Activated CD8-positive, alpha-beta memory T cell treated with anti-CD3 and anti-CD28 coated beads, Interleukin-2, amount 50 U/mL, for 4 hours (primary cell): Measurements from ENCODE around the gene TADA3.

Experiments used
- DNase-seq: peaks from one replicate; pipeline ENCODE4 v3.0.0-alpha.2; 2020

Gene TADA3

DNA sequence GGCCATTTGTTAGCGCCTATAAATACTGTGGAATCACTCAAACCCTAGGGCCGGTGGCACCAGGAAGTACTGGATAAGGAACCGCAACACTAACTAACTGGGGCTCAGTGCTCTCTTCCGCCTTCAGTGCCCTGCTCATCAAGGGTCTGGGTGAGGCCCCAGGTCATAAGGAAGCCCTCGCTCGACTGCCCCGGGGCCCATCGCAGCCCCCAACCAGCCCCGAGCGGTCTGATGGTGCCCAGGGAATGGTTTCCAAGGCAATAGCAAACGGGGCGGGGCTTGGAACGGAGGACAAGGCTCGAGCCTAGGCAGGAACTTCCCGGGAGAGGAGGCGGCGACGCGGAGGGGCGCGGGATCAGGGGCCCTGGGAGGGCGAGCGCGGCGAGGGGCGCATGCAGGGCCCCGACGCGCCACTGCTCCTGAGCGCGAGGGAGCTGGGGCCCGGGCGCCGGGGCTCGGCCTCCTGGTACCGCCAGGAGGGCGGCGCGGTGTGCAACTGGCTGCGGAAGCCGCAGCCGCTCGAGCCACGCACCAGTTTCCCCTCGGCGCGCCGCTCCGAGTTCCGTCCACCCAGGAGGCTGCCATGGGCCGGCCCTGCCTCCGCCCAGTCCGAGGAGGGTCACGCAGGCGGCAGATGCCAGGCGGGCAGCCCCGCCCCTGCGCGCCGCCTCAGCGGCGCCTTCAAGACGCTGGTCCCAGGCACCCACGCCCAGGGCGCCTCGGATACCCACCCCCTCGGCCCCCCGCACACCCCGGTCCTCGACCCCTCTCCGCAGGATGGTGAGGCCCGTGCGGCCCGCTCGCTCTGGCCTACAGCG lies 17.6 kb upstream of the TADA3 start, which contains the start of gene TTLL3:
TSS of gene TTLL3 (plus strand) at position 648 of the 818 bp plus-strand sequence. CDS start 400 bp downstream, outside the sequence.
- peak; percentile 40 for DNase-seq

DNA sequence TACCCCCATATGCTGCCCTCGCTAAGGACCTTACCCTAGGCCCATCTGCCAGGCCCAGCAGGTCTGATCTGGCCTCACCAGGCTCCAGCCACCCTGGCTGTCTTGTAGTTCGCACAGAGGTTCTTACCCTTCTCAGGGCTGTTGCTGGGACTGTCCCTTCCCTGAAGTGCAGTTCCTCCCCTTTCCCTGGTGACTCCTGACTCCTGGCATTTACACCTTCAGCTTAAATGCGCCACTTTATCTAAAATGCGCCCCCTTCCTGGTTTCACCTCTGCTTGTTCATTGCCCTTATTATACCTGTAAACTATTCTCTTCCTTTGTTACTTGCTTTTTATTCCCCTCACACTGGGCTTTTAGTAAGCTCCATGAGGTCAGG lies 17.0 kb upstream of the TADA3 start:
- DNase-seq: no peak

DNA sequence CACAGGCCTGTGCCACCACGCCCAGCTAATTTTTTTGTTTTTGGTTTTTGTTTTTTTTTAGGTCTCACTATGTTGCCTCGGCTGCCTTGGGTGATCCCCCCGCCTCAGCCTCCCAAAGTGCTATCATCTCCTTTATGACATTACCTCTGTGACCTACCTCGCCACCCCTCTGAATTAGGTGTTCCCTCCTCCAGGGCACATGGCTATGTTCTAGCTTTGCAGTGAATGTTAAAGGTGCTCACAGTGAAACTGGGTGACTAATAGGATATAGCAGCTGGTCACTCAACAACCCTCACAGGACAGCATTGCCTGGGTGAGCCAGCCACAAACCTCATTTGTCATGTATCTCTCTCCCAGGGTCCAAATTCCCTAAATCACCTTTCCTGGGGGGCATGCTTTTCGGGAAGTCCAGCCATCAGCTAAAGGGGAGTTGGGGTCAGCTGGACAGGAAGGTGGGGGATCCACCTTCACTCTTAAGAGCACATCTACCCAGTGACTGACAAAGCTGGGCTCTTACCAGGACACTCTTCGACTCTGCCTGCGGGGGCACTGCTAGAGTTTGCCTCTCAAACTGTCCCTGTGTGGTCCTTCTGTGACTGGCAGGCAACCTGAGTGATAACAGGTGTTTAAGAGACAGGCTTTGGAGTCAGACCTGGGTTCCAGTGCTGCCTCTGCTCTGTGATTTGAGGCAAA lies 16.2 kb upstream of the TADA3 start:
- peak; percentile 45 for DNase-seq

DNA sequence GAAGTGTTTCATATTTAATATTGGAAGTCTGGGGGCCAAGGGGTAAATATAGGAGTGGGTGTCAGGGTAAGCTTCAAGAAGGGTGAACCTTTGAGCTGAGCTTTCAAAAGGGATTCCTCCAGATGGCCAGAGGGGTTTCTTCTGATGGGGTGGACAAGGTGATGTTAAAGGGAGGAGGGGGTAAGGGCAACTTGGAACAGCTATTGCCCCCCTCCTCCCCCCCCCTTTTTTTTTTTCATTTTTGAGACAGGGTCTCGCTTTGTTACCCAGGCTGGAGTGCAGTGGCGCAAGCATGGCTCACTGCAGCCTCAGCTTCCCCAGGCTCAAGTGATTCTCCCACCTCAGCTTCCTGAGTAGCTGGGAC lies 15.7 kb upstream of the TADA3 start:
- DNase-seq: no peak

DNA sequence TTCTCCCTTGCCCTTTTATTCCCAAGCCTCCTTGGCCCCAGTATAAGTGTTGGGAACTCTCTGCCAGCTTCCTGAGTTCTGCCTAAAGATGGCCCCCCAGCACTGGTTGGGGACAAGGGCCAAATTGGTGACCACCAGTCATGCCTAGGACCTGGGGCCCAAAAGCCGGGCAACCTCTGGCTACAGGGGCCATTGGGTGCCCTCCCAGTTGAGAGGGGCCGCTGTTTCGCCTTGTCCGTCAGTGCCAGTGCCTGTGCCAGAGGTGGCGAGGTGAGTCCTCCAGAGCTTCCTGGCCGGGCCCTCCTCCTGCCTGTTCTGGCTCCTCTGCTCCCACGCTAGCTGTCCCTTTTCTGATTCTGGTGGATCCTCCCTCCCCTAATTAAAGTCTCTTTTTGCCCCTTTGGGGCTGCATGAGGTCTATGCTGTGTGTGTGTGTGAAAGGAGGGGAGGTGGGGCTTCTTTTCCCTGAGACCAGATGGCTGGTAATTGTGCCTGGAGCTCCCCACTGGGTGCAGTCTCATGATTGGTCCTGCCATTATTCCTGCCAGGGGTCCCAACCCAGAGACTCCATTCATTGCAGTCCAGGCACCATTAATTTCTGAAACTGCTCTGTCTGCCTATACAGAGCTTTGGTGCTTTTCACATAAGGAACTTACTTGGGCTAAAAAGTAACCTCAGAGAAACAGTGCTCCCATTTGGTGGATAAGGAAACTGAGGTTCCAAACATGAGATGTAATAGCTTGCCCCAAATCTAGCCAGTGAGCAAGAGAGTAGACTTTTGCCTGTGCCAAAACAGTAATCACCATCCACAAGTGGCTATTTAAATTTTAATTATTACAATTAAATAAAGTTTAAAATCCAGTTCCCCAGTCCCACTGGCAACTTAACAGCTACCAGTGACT lies 14.7 kb upstream of the TADA3 start:
- DNase-seq: no peak

DNA sequence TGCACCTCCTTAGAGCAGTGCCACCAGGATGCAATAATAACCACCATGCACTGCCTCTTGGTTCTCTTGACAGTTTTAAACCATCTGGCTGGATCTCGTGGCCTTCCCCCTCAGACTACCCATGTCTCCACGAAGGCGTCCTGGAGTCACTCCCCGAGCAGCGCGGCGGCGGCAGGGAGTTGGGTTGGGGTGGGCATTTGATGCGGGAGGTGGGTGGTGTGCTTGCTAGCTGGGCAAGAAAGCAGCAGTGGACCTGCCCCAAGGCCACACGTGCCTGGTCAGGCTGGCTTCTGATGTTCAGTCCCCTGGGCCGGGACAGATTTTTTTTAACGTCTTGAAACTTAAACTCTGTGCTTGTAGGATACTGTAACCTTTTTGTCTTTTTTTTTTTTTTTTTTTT lies 13.9 kb upstream of the TADA3 start:
- DNase-seq: no peak

DNA sequence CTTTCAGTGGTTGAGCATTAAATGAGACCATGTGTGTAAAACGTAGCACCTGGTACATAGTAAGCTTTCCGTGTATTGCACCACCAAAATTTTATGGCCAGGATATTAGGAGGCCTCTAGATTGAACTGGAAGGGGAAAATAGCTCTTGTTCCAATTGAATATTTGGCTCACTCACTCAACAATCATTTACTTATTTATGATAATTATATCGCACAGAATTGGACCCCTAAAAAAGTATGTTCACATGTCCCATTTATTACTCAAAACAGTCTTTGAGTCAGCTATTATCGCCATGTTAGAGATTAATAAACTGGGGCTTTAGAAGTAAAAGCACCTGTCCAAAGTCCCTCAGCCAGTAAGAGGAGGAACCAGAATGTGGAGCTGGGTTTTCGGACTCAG lies 12.7 kb upstream of the TADA3 start:
- DNase-seq: no peak

DNA sequence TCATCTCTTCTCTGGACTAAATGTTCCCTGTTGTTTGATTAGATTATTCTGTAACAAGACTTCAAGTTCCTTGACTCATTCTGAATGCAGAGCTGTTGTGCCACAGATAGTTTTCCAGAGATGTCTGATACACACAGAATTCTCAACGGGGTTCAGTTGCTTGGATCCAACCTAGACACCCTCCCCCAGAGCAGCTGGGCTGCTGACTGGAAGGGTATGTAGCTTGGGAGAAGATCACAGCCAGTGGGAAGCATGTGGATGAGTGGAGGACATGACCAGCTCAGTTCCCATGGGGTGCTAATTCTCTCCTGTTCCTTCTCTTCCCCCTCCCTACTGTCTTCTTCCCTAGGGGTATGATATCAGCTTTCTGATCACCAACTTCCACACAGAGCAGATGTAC lies 11.2 kb upstream of the TADA3 start:
- no peak for DNase-seq

DNA sequence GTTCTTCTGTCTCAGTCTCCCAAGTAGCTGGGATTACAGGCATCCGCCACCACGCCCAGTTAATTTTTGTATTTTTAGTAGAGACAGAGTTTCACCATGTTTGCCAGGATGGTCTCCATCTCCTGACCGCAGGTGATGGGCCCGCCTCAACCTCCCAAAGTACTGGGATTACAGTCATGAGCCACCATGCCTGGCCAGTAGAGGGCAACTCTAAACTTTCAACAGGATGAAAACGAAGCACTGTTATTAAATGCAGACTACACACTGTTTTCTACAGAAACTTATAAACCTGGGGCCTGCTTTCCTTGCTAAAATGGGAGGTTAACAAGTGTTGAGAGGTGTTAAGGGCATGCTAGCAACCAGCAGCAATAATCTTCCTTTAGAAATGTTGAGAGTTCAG lies 8.3 kb upstream of the TADA3 start:
- DNase-seq: no peak

DNA sequence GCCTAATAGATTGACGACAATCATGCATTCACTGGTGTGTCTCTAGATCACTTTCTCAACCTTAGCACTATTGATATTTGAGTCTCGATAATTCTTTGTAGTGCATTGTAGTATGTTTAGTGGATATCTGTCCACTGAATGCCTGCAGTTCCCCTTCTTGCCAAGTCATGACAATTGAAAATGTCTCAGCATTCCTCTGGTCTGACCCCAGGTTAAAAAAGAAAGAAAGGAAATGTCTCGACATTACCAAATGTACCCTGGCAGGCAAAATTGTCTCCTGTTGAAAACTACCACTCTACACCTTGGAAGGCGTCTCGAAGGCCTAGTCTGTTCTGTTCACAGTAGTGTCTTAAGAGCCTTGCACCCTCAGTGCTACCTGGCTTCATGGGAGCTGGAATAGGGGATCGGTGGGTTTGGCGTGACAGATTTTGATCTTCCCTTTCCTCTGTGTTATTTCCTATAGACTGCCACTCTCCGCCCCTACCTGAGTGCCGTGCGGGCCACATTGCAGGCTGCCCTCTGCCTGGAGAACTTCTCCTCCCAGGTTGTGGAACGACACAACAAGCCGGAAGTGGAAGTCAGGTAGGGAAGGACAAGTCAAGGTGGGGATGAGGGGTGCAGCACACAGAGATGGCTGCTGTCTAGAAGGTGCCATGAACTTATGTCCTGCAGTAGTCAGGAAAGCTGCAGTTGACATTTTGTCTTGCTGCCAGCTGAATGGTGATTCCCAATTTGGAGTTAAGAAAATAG lies 5.1 kb upstream of the TADA3 start:
- no peak for DNase-seq

DNA sequence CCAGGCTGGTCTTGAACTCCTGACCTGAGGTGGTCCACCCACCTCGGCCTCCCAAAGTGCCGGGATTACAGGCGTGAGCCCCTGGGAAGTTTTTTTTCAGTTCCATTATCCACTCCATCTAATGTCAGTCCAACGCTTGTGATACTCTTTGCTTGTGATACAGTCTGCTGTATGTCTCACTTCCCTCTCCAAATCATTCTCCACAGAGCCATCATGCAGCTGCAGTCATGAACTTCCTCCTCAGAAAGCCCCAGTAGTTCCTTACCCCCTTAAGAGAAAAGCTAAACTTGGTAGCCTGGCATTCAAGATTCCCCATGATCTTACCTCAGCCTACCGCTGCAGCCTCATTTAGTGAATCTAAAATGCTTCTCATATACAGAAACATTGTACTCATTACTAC lies 2.9 kb upstream of the TADA3 start:
- DNase-seq: no peak

DNA sequence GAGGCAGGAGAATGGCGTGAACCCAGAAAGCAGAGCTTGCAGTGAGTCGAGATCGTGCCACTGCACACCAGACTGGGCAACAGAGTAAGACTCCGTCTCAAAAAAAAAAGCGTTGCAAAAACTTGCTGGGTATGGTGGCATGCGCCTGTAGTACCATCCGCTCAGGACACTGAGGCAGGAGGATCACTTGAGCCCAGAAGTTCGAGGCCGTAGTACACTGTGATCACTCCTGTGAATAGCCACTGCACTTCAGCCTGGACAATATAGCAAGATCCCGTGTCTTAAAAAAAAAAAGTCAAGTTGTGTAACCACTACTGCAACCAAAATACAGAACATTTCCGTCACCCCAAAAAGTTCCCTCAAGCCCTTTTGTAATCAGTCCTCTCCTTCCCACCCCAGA lies 2.1 kb upstream of the TADA3 start:
- DNase-seq: no peak

DNA sequence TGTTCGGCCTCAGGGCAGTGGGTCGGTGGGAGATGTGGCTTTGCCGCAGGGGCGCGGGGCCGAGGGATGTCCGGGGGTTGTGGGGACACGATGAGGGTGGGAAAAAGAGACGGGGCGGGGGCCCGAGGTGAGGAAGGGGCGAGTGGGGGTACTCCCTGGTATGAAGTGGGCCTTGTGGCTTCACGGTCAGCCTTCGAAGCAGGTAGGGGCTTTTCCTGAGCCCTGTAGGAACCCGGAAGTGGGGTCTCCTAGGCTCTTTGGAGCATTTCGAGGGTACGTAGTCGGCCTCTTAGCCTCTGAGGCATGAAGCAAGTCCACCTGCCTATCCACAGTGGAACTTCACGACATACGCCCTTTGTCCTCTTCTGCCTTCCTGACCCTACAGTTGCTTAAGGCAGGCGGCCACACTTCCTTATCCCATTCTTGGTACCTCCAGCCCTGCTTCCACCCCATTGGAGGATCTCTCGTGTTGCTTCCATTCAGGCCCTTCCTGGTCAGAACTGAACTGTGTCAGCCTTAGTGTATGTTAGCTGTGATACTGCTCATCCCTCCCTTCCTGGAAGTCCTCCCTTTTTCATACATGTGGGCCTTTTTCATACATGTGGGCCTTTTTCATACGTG lies 998 bp upstream of the TADA3 start:
- no peak for DNase-seq

DNA sequence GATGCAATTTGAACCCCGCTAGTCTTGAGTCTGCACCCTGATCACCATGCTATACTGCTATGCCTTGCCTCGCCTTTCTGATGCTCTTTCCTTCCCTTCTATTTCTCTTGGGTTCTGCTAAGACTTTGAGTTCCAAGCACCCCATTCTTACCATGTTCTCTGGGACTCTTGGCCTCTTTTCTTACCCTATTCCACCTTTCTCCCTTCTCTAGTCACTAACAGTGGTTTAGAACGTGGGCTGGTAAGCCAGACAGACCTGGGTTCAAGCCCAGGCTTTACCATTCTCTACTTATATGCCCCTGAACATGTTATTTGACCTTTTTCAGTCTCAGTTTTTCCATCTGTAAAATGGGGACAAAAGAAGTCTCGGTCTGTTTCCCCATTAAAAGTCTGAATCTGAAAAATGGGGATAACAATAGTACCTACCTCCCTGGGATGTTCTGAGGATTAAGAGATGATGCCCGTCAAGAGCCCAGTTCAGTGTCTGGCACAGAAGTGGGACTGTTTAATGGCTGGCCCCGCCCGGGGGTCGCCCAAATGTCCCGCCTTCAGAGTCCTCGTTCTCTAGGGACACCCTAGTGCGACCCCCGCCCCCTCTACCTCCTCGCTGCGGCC lies 376 bp downstream of the TADA3 start:
- DNase-seq: no peak

DNA sequence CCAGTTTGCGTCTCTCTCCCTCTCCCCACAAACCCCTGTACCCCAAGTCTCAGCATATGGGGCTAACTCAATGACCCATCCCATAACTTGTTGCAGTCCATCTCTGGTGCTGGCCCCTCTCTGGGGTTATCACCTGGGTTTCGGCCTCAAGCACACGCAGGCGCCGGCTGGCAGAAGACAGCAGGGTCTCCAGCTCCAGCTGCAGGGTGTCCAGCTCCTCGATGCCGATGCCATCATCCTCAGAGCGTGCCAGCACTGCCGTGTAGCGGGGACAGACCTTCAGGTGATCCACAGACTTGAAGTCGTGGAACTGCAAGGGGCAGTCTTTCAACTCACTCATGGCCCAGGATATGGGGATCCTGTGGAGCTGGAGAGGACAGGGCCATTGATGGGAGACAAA lies 1.1 kb downstream of the TADA3 start:
- DNase-seq: no peak

DNA sequence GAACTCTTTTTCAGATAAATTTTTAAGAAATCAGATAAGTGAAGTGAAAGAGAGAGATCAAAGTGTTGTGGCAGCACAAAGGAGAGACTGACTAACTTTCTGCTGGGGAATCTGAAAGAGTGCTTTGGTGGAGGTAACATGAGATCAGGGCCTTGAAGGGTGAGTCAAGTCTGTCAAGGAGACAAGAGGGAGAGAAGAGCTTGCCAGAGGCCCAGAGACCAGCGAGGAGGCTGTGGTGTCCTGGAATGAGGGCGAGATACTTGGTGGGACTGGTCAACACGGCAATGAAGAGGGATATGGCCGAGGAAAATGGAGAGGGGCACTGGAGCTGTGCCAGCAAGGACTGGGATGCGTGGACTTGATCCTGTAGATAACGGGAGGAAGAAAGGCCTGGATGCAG lies 4.6 kb downstream of the TADA3 start:
- DNase-seq: no peak

DNA sequence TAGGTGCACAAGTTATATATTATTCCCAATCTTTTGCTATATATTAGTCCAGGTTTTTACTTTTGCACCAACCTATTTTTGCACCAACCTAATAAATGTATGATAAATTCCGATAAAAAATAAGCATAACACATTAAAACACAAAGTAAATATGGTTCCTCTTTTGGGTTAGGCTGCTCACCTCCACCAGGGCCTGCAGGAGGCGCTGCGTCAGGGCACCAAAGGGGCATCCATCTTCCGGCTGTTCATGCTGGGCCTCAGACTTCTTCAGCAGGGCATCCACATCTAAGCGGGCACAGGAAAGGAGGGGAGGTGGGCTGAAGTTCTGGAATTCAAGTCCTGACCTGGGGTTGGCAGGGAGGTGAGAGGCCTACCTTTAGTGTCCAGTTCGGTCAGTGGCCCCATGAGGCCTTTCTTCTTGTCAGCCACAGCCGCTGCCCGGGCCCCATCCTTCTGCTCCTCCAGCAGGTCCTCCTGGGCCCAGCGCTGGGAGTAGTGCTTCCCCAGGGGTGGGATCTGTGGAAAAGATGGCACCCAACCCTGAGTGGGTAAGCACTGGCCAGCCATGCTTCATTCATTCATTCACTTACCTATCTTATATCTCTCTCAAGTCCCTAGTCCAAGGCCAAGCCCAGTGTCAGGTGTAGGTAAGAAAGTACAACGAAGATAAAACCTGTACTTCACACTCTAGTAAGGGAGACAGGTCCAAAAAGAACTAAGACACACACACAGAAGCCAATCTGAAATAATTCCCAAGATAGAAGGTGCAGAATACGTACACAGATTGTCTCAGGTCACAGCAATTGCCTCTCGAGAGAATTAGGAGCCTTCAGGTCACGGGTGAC lies 5.2 kb downstream of the TADA3 start:
- no peak for DNase-seq

DNA sequence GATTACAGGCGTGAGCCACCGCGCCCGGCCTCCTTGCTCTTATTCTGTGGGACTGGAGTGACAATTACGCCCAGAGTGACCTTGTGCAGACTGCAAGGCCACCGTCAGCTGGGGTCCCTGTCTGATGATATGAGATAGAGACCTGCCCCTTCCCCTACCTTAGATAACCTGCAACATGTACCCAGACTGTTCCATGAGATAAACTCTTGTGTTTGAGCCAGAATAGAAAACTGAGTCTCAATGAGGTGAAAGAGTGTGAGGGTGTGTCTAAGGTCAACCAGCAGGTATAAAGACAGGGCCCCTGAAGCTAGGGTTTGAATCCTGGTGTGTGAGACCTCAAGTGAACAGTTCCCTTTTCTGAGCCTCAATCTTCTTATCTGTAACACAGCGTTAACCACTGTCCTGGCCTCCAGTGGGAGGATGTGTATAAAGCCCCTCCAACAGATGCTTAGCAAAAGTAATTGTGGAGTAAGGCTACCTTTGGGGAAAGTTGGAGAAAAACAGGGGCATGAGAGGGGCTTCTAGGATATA lies 6.0 kb downstream of the TADA3 start:
- DNase-seq: no peak

DNA sequence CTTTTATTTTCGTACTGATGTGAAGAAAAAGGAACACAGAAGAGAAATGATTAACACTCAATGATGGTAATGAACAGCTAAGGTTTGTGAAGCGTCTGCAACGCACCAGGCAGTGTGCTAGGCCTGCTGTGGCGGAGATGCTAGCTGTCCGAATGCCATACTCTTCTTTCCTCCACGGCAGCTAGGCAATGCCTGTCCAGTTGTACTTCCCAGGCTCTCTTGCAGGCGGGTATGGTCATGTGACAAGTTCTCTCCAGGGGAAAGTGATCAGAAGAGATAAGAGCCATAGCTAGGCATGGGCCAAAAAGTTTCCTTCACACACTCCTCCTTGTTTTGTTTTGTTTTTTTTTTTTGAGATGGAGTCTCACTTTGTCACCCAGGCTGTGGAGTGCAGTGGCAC lies 6.7 kb downstream of the TADA3 start:
- no peak for DNase-seq

DNA sequence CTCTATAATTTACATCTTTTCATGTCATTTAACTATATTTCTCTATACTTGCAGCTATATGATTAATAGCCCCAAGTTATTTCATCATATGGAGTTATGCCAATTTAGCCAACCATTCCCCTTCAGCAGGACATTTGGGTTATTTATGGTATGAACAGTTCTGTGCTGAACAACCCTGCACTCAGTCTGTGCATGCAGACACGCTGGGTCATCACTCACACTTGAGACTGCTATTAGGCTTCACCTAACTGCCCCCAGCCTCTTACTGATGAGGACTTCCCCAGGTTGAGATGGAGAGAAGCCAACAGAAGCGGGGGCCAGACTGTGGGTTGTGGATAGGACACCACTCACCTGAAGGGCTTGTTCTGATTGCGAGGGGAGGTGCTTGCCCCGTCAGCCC lies 7.3 kb downstream of the TADA3 start:
- DNase-seq: no peak

DNA sequence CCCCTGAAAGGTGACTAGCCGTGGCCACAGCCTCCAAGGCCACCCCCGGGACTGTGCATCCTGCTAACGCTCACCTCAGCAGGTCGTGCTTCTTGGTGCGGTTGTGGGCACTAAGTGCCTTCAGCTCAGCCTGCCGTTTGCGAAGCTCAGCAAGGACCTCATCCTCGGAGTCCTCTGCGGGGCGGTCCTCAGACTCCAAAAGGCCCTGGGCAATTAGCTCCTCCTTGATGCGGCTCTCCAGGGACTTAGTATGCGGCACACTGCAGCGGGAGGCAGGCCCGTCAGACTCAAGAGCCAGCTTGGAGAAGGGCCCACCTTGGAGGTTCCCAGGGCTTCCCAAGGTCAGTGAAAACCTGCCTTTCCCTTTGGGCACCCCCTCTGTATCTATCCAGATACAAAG lies 8.3 kb downstream of the TADA3 start:
- DNase-seq: no peak
